Stimulated activated CD8-positive, alpha-beta memory T cell treated with anti-CD3 and anti-CD28 coated beads, Interleukin-15, amount 100 ng/mL, for 1 hour (primary cell): ENCODE measurements around the gene LRP2BP.

ENCODE experiments used
- DNase-seq: peaks from one replicate; pipeline ENCODE4 v3.0.0-alpha.2; 2020; ENCODE audit warnings: low read depth

The LRP2BP gene

DNA sequence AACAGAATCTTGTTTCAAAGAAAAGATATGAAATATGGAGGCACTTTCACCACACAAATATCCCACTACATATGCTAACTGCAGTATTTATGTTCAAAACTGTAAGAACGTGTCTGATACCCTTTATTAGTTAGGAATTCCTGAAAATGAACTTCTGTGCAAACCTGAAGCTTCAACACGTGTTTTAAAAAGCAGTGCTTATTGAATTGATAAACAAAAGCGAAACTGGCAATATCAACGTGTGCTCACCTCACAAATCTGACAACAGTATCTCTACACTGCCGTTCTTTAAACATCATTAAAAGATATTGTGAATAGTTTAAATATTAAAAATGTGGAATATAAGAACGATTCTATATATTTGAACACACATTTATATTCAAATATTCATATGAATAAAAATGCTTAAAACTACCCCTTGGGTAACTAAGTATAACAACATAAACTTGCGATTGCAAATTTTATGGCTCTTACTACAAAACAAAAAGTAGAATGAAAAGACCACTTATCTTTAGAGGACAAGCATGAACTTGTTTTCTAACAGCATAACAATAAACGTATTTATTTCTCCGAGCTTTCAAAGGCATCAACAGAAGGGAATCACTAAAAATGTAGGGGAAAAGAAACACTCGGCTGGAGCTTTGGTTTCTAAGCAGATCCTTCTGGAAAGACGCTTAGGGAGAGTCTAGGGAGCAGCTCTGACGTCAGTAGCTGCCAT, at the start of gene LRP2BP:
Gene LRP2BP, minus strand, starts transcription at position 687 of the 718 bp plus-strand sequence. CDS start 17,738 bp downstream, outside the sequence.
- no peak for DNase-seq

GRCh38 chr4:185445209-185445608, 49.5 kb upstream of the LRP2BP start:
- DNase-seq: no peak

GRCh38 chr4:185441479-185441878, 45.8 kb upstream of the LRP2BP start:
- no peak for DNase-seq

DNA sequence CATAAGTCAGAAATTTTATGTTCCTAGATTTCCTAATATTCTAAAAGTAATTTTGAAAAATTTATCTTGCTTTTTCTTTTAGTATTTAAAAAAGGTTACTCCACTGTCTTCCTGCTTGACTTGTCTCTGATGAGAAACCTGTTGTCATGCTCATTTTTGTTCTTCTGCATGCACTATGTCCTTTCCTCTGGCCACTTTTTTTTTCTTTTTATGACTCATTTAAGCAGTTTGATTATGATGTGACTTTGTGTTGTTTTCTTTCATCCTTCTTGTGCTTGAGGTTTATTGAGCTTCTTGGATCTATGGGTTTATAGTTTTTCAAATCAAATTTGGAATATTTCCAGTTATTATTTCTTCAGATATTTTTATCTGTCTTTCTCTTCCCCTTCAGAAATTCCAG, 42.1 kb upstream of the LRP2BP start:
- DNase-seq: no peak

- DNase-seq: no peak
Observed at GRCh38 chr4:185435466-185435865, 39.7 kb upstream of the LRP2BP start.

- DNase-seq: no peak
Observed at GRCh38 chr4:185429660-185430059, 33.9 kb upstream of the LRP2BP start.

GRCh38 chr4:185426960-185427688, 31.4 kb upstream of the LRP2BP start:
- DNase-seq: no peak

DNA sequence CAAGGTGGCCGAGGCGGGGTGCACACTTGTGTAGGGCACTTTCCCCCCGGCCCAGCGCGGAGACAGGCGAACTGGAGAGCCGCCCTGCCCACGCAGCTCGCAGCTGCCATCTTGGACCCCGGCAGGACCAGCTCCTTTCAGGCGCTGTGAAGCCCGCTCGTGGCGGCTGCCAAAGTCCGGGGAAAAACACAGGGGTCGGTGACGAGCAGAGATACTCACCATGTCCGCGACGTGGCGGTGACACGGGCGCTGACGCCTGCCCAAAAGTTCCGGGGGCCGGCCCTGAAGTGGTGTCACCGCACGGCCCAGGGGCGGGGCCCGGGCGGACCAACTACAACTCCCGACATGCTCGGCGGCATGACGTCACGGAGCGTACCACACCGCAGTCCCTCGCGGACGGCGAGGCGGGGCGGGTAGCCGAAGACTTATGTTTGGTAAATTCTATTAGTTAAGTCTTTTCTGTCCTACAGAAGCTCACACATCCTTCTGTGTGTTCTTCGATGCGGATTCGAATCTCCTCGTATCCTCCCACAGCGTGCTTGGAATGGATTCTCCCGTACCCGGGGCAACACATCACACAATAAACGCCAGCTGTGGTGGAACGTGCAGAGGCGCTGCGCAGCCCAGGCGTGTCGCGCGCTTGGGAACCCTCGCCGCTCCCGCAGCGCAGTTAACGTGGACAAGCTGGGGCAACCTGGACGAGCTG, 30.1 kb upstream of the LRP2BP start, which contains the start of gene UFSP2:
Gene UFSP2, minus strand, starts transcription at position 318 of the 706 bp plus-strand sequence. Its CDS starts 96 bp downstream, at position 222.
- peak; percentile 74 for DNase-seq

GRCh38 chr4:185424905-185425646, 29.4 kb upstream of the LRP2BP start:
- no peak for DNase-seq

- DNase-seq: no peak
Observed at GRCh38 chr4:185421366-185422124, 25.8 kb upstream of the LRP2BP start.

DNA sequence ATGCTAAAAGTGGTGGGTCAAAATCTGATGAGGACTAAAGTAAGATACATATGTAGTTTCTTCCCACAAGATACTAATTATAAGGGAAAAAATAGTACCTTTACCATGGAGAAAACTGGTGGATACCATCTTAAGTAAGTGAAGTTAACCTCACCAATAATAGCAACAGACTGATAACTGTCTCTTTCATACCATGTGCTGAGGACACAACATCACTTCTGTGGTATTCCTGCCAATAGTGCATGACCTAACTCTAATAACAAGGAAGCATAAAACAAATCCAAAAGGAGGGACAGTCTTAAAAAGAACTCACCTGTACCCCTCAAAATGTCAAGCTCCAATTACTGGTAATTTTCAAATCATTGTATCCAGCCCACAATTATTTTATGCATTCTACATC, 21.2 kb upstream of the LRP2BP start:
- DNase-seq: no peak

DNA sequence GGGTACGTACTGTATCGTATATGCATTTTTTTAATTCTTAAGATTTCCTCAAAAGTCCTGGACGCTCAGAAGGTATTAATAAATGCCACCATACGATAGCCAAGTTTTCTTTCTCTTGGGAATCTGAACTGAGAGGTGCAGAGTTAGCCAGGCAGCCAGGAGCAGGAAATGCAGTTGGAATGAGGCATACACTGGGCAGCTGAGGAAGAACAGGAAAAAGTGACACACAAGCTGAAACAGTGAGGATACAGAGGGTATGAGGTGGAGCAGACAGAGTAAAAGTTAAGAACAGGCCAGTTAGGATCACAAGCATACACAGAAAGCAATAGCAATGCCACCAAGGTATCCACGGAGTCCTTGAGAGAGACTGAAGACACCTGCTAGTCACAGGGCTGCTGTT, 16.7 kb upstream of the LRP2BP start:
- DNase-seq: no peak

GRCh38 chr4:185411849-185412248, 16.1 kb upstream of the LRP2BP start:
- DNase-seq: no peak

DNA sequence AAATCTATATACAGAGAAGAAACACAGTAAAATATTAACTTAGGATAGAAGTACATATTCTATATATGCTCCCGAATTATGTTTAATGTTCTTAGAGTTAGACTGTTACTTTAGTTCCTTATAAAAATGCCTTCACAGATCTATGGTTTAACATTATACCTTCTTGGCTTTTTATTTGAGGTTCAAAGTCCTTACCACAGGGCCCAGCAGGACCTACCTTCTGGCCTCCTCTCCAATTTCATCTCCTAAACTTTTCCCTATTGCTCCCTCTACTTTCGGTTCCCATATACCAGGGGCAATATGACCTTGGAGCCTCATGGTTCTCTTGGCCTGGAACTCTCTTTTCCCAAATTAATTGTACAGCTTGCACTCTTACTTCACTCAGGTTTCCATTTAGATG, 12.7 kb upstream of the LRP2BP start:
- no peak for DNase-seq

- no peak for DNase-seq
Observed at GRCh38 chr4:185405296-185405999, 9.7 kb upstream of the LRP2BP start.

GRCh38 chr4:185404031-185404430, 8.3 kb upstream of the LRP2BP start:
- DNase-seq: no peak

DNA sequence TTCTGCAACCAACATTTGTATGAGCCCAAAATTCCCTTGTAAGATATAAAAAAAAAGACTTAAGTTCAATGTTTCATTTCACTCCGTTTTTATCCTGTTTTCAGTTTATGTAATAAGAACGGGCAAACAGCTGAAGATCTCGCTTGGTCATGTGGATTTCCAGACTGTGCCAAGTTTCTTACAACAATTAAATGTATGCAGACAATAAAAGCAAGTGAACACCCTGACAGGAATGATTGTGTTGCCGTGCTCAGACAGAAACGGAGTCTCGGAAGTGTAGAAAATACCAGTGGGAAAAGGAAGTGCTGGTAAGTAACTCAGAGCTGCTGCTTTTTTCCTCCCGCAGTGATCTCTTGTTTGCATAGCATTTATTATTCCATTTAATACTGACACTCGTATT, 3.7 kb upstream of the LRP2BP start:
- DNase-seq: no peak

DNA sequence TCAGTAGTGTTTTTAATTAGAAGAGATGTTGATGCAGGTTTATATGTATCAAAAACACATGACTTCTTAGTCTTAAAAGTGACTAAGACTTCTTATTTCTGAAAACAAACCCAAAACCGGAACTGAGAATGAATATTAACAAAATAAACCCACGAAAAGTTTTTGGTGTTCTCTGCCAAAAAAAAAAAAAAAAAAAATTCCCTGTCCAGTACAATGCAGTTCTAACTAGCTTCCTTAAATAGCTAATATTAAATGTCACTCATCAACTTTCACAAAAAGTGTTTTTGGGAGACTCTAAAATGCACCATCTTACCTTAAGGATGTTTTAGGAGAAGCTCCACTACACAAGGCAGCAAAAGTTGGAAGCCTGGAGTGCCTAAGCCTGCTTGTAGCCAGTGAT, 2.9 kb upstream of the LRP2BP start:
- DNase-seq: no peak

GRCh38 chr4:185396724-185397385, 1.1 kb upstream of the LRP2BP start, which contains the start of gene ANKRD37:
Gene ANKRD37 (plus strand): TSS chr4:185396841. CDS start chr4:185396924, 83 bp downstream.
- DNase-seq: no peak
